ENCODE measurements around the gene PHC2.

Gene PHC2

DNA sequence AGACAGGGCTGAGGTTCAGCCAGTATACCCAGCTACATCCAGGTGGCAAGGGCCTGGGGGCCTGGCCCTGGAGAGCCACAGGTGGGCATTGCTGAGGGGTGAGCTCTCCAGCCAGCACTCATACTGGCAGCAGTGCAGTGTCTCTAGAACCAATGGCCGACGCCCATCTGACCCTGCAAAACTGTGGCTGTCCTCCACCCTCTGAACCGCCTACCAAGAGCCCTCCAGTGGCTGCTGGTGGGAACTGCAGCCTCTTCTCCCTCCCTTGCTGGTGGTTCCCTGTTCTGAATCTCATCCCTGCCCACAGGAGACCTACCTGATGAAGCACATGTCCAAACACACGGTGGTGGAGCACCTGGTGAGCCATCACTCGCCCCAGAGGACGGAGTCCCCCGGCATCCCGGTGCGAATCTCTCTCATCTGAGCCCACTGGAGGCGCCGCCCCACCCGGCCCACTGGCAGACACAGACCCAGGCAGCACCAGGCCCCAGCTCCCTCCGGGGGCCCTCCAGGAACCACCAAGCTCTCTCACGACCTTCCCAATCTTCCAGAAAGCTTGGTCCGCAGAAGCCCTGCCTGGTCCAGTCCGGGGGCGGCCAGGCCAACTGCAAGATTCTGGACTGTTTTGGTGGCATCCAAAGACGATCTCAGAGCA, 132.1 kb downstream of the PHC2 start:
- TF ChIP-seq YY1 (IDR thresholded peaks at IDR 0.05; ENCODE audit: low read depth) (peak; percentile 41; the same call in 1 of the 2 replicates), RAD21 (IDR thresholded peaks at IDR 0.05; ENCODE audit: low read depth) (peak; percentile 61)
- TF ChIP-seq, protein P1, sequence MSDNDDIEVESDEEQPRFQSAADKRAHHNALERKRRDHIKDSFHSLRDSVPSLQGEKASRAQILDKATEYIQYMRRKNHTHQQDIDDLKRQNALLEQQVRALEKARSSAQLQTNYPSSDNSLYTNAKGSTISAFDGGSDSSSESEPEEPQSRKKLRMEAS (IDR thresholded peaks at IDR 0.05) = no peak

DNA sequence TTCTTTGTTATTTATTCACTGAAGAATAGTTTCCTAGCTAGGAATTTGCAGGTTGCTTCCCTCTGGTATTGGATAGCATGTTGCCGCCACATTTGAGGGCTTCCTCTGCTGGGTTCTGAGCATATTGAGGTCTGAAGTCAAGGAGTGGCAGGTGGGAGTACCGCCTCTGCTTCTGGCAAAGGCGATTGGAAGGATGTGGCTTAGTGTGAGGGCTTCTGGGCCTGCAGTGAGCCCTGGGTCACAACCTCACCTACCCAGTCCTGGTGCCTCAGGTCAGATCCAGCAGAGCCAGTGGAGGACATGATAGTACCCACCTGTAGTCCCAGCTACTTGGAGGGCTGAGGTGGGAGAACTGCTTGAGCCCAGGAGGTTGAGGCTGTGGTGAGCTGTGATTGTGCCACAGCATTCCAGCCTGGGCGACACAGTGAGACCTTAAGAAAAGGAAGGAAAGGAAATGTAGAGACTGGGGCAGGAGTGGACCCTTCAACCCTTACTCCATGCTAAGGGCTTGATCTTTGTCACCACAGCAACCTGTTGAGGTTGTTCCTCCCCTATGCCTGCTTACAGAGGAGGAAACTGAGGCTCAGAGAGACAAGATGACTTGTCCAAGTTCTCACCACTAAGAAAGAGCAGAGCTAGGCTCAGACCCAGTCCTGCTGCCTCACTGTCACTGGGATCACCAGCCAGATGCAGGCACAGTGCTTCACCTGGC, 132.8 kb downstream of the PHC2 start:
- no peak for TF ChIP-seq EGR1 (IDR thresholded peaks at IDR 0.05)
- no peak for TF ChIP-seq TAF1 (IDR thresholded peaks at IDR 0.05; ENCODE audit: low read depth)
- no peak for TF ChIP-seq ZBTB7A (IDR thresholded peaks at IDR 0.05; ENCODE audit: low read depth)
- TF ChIP-seq, protein P2, sequence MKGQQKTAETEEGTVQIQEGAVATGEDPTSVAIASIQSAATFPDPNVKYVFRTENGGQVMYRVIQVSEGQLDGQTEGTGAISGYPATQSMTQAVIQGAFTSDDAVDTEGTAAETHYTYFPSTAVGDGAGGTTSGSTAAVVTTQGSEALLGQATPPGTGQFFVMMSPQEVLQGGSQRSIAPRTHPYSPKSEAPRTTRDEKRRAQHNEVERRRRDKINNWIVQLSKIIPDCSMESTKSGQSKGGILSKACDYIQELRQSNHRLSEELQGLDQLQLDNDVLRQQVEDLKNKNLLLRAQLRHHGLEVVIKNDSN (IDR thresholded peaks at IDR 0.05) = no peak
- TF ChIP-seq CREB1 (IDR thresholded peaks at IDR 0.05; ENCODE audit: low read depth) = no peak
- TF ChIP-seq NFIC (IDR thresholded peaks at IDR 0.05) = no peak
- no peak for TF ChIP-seq CEBPB (IDR thresholded peaks at IDR 0.05)
- no peak for TF ChIP-seq TEAD4 (IDR thresholded peaks at IDR 0.05)
- TF ChIP-seq RAD21 (IDR thresholded peaks at IDR 0.05; ENCODE audit: low read depth) = no peak
- TF ChIP-seq, protein P1 (IDR thresholded peaks at IDR 0.05) = no peak

DNA sequence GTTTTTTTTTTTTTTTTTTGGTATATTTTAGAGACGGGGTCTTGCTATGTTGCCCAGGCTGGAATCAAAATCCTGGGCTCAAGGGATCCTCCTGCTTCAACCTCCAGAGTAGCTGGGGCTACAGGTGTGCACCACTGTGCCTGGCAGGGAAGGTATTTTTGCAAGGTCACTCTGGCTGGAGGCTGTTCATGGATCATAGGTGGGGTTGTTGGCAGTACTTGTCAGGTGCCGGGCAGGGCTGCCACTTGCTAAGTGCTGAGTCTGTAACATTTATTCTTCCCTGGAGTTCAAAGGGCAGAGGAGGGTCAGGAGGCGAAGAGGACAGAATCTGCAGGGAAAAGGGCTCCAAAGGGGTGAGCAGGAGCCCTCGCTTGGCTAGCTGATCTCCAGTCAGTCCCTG, 134.1 kb downstream of the PHC2 start:
- no peak for TF ChIP-seq EGR1 (IDR thresholded peaks at IDR 0.05)

DNA sequence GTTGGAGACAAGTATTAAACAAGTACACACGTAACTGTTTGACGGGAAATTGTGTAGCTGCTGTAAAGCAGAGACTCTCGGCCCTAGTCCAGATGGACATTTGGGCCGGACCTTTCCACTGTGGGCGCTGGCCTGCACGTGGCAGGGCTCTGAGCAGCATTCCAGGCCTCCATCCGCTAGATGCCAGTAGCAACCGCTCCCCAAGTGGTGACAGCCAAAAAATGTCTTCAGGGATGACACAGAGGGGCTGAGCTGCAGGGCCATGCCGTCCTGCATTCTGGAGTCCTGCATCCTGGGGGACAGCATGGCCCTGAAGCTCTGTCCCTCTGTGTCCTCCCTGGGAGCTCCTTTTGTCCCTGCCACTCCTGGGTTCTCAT, 134.8 kb downstream of the PHC2 start:
- TF ChIP-seq TEAD4 (IDR thresholded peaks at IDR 0.05) = no peak
- TF ChIP-seq, protein P2 (IDR thresholded peaks at IDR 0.05) = no peak
- TF ChIP-seq, protein P3, sequence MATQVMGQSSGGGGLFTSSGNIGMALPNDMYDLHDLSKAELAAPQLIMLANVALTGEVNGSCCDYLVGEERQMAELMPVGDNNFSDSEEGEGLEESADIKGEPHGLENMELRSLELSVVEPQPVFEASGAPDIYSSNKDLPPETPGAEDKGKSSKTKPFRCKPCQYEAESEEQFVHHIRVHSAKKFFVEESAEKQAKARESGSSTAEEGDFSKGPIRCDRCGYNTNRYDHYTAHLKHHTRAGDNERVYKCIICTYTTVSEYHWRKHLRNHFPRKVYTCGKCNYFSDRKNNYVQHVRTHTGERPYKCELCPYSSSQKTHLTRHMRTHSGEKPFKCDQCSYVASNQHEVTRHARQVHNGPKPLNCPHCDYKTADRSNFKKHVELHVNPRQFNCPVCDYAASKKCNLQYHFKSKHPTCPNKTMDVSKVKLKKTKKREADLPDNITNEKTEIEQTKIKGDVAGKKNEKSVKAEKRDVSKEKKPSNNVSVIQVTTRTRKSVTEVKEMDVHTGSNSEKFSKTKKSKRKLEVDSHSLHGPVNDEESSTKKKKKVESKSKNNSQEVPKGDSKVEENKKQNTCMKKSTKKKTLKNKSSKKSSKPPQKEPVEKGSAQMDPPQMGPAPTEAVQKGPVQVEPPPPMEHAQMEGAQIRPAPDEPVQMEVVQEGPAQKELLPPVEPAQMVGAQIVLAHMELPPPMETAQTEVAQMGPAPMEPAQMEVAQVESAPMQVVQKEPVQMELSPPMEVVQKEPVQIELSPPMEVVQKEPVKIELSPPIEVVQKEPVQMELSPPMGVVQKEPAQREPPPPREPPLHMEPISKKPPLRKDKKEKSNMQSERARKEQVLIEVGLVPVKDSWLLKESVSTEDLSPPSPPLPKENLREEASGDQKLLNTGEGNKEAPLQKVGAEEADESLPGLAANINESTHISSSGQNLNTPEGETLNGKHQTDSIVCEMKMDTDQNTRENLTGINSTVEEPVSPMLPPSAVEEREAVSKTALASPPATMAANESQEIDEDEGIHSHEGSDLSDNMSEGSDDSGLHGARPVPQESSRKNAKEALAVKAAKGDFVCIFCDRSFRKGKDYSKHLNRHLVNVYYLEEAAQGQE (IDR thresholded peaks at IDR 0.05; ENCODE audit: low read depth) = no peak
- no peak for TF ChIP-seq ZBTB7A (IDR thresholded peaks at IDR 0.05; ENCODE audit: low read depth)
- no peak for TF ChIP-seq EP300 (IDR thresholded peaks at IDR 0.05; ENCODE audit: borderline replicate concordance)
- no peak for TF ChIP-seq FOXM1 (IDR thresholded peaks at IDR 0.05; ENCODE audit: borderline replicate concordance, low read depth)
- TF ChIP-seq TCF12 (IDR thresholded peaks at IDR 0.05; ENCODE audit: low read depth) = no peak

DNA sequence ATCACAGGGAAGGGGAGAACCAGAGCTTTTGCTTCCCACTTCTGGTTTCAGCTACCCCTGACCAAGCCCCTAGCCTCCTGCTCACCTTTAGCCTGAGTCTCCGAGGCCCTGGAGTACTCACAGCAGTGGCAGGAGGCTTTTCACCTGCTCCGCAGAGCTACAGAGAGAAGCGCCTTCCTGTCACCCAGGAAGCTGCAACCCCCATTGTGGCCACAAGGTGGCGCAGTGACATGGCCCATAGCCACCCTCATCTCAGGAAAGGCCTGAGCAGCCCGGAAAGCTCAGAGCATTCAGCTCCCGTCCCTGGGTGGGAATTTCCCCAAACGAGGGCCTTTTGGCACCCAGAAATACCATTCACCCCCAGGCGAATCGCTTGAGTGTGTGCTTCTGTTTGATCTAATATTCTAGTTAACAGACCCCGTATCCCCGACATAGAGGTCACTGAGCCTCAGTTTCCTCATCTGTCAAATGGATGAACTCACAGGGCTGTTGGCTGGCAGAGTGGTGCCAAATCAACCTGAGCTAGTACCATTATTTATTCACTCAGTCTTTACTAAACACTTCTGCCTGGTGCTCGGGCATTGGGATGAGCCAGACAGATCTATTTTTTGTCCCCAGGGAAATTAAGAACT, 135.3 kb downstream of the PHC2 start:
- TF ChIP-seq, protein P3 (IDR thresholded peaks at IDR 0.05; ENCODE audit: low read depth) = no peak
- TF ChIP-seq CREB1 (IDR thresholded peaks at IDR 0.05; ENCODE audit: low read depth) (no peak), RAD21 (IDR thresholded peaks at IDR 0.05; ENCODE audit: low read depth) (peak; percentile 74)

DNA sequence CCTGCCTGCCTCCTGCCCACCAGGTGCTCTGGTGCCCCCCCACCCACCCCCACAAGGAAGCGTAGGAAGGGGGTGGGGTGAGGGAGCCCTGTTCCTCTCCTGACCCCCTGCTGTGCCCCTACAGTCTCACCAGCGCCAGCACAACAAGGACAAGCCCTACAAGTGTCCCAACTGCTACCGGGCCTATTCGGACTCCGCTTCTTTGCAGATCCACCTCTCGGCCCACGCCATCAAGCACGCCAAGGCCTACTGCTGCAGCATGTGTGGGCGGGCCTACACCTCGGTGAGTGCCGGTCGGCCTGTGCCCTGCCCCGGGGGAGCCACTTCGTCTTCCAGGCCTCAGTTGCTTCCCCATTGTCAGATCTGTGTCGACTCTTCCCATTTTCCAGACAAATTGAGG, 135.9 kb downstream of the PHC2 start:
- no peak for TF ChIP-seq CREB1 (IDR thresholded peaks at IDR 0.05; ENCODE audit: low read depth)
- no peak for TF ChIP-seq TAF1 (IDR thresholded peaks at IDR 0.05; ENCODE audit: low read depth)
- no peak for TF ChIP-seq RAD21 (IDR thresholded peaks at IDR 0.05; ENCODE audit: low read depth)
- TF ChIP-seq ZBTB7A (IDR thresholded peaks at IDR 0.05; ENCODE audit: low read depth) = no peak
- TF ChIP-seq TEAD4 (IDR thresholded peaks at IDR 0.05) = no peak
- TF ChIP-seq, protein P3 (IDR thresholded peaks at IDR 0.05; ENCODE audit: low read depth) = no peak
